Lower leg skin (tissue), 3 donors: ENCODE results near the gene SLC22A15.

Experiments
- CTCF ChIP-seq, 3 donors: fragments of 450-650 bp; IDR thresholded peaks; one replicate each; pipeline ENCODE4 v1.5.1; 2016; ENCODE audit warnings: antibody characterized with exemption in 3 of 3, mild to moderate bottlenecking in 3 of 3, moderate library complexity in 2 of 3
- POLR2A ChIP-seq, 2 donors: fragments of 450-650 bp; IDR thresholded peaks; one replicate each; pipeline ENCODE4 v1.6.1; 2016 to 2017; ENCODE audit warnings: antibody characterized with exemption in 2 of 2, mild to moderate bottlenecking in 1 of 2, moderate library complexity in 1 of 2

- no peak for TF ChIP-seq CTCF (IDR thresholded peaks at IDR 0.05)
- TF ChIP-seq POLR2A (IDR thresholded peaks at IDR 0.05): no peak
These were observed 11.3 kb downstream of the SLC22A15 start for GRCh38 chr1:115987623-115988022.
